ENCODE results near the gene ANKRD44.
A peak's percentile ranks its signal among the peaks of the same experiment; 100 is the strongest.
"Not testable (repeated sequence)": the region's sequence is repeated elsewhere in the genome, so short reads cannot be mapped to it uniquely, and the experiment has no call there.

Gene ANKRD44

DNA sequence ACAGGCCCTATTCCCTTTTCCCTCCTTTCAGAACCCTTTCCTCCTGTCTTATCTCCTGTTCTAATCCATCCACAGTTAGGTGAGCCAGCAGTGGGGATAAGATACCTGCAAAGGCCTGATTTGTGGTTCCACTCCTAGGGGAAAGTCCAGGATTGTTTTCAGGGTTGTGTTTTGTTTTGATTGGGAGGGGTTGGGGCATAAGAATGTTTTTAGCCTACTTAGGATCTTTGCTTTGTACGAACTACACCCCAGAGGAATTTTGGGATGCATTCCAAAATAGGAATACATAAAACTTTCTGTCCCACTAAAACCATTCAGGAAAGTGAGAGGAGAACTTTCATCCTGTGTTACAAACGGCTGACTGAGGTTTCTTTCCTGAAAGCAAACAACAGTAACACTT lies 233.2 kb downstream of the ANKRD44 start:
- H3K9me3 ChIP-seq (ENCODE audit: control insufficient read depth, low read length): no peaks in the 10 kb centered on the region
- peaks cover 31% of the 10 kb centered on the region for H3K4me1 ChIP-seq (ENCODE audit: control insufficient read depth, insufficient read depth, low read length)
- no peak overlapping the region for H3K4me3 ChIP-seq (ENCODE audit: low read length)
- peaks cover 5% of the 10 kb centered on the region for H3K36me3 ChIP-seq (ENCODE audit: control insufficient read depth, insufficient read depth, low read length, severe bottlenecking)
- H3K9ac ChIP-seq (ENCODE audit: low read length): no peak overlapping the region
- no peak for DNase-seq (ENCODE audit: low read depth)
- no peaks in the 10 kb centered on the region for H3K27me3 ChIP-seq (replicated peaks; ENCODE audit: control insufficient read depth, insufficient read depth, low read length)

- Histone ChIP-seq H3K4me1 (ENCODE audit: control insufficient read depth, insufficient read depth, low read length) (peaks cover 31% of the 10 kb centered on the region), H3K36me3 (ENCODE audit: control insufficient read depth, insufficient read depth, low read length, severe bottlenecking) (peaks cover 5% of the 10 kb centered on the region), H3K4me3 (ENCODE audit: low read length) (no peak overlapping the region), H3K9ac (ENCODE audit: low read length) (no peak overlapping the region), H3K27me3 (replicated peaks; ENCODE audit: control insufficient read depth, insufficient read depth, low read length) (no peaks in the 10 kb centered on the region), H3K9me3 (ENCODE audit: control insufficient read depth, low read length) (no peaks in the 10 kb centered on the region)
- DNase-seq (ENCODE audit: low read depth): no peak
These were observed 233.9 kb downstream of the ANKRD44 start for GRCh38 chr2:197076652-197077051.

DNA sequence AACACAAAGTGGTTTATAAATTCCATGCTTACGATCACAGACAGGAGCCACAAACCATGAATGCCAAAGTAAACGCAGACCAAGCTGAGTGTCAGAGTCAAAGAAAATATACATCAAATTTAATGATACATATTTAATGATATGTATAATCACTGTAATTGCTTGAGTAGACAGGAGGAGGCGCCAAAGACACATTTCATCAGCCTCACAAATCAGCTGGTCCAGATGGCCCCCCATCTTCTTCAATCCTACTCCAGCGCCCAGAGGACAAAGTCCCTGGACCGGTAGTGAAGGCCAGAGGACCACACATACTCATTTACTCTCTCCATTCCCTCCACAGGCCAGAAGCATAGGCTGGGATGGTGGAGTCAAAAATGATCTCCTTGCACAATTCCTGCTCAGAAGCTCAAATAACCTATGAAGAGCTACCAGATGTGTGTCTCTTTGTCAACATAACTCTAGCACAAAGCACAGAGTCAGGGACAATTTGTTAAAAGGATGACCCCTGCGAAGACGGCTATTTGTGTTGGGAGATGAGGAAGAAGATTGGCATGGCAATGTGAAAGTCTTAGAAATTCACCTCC lies 234.7 kb downstream of the ANKRD44 start:
- DNase-seq (ENCODE audit: low read depth): no peak

DNA sequence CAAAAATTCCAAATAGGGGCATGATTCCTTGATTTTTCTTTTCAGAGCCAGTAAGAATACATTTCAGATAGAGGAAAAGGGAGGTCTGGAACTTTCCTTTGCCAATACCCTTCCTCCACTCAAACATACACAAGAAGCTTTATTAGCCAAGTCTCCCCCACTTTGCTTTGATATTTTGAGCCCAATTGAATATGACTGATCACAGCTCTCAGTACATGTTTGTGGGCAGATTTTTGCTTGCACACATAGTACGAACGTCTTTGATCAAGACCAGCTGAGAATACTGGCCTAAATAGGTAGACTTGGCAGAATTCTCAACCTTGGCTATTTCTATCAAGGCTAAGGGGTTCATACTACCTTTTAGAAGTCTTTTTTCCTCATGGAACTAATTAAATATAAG lies 235.3 kb downstream of the ANKRD44 start:
- no peaks in the 10 kb centered on the region for H3K27me3 ChIP-seq (replicated peaks; ENCODE audit: control insufficient read depth, insufficient read depth, low read length)
- DNase-seq (ENCODE audit: low read depth): no peak
- peaks cover 5% of the 10 kb centered on the region for H3K36me3 ChIP-seq (ENCODE audit: control insufficient read depth, insufficient read depth, low read length, severe bottlenecking)
- no peaks in the 10 kb centered on the region for H3K9me3 ChIP-seq (ENCODE audit: control insufficient read depth, low read length)
- no peak overlapping the region for H3K9ac ChIP-seq (ENCODE audit: low read length)
- H3K4me1 ChIP-seq (ENCODE audit: control insufficient read depth, insufficient read depth, low read length): peaks cover 34% of the 10 kb centered on the region
- no peak overlapping the region for H3K4me3 ChIP-seq (ENCODE audit: low read length)

More for the DNA sequence above, 234.7 kb downstream of the ANKRD44 start:
- peaks cover 5% of the 10 kb centered on the region for H3K36me3 ChIP-seq (ENCODE audit: control insufficient read depth, insufficient read depth, low read length, severe bottlenecking)
- H3K27me3 ChIP-seq (replicated peaks; ENCODE audit: control insufficient read depth, insufficient read depth, low read length): no peaks in the 10 kb centered on the region
- no peaks in the 10 kb centered on the region for H3K9me3 ChIP-seq (ENCODE audit: control insufficient read depth, low read length)
- H3K9ac ChIP-seq (ENCODE audit: low read length): no peak overlapping the region
- no peak overlapping the region for H3K4me3 ChIP-seq (ENCODE audit: low read length)
- peaks cover 34% of the 10 kb centered on the region for H3K4me1 ChIP-seq (ENCODE audit: control insufficient read depth, insufficient read depth, low read length)

DNA sequence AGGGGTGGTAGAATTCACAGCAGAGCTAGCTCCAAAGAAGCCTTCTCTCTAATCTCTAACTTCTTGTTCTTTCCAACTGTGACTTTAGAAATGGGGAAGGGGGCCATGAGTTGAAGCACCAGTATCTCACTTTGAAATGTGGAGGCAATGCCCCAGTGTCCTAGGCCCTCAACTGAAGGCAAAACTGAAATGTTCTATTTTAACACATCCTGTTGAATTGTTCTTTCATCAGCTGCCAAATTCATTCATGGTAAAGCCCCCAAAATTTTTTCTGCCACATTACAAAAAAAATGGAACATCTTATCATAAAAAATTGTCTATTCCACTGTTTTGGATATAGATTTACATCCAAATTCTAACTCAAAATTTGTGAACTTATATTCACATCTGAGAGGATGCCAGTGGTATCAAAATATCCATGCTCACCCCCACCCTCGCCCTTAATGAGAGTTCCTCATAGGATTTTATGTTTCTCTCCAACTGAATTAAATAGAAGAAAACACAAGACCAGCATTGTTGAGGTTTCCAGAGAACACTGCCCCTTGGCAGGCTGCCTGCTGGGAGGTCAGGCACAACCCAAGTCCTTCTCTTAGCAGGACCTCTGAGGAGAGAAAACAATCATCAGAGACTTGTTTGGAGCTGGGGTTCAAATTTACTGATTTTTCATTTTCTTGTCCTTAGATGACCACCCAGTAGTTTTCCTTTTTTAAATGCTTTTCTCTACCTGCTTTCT lies 236.7 kb downstream of the ANKRD44 start:
- Histone ChIP-seq H3K36me3 (ENCODE audit: control insufficient read depth, insufficient read depth, low read length, severe bottlenecking) (peaks cover 5% of the 10 kb centered on the region), H3K4me3 (ENCODE audit: low read length) (no peak overlapping the region), H3K9ac (ENCODE audit: low read length) (no peak overlapping the region), H3K27me3 (replicated peaks; ENCODE audit: control insufficient read depth, insufficient read depth, low read length) (no peaks in the 10 kb centered on the region), H3K9me3 (ENCODE audit: control insufficient read depth, low read length) (no peaks in the 10 kb centered on the region), H3K4me1 (ENCODE audit: control insufficient read depth, insufficient read depth, low read length) (peaks cover 31% of the 10 kb centered on the region)
- DNase-seq (ENCODE audit: low read depth): peak; percentile 52

- DNase-seq (ENCODE audit: low read depth): no peak
- Histone ChIP-seq H3K9ac (ENCODE audit: low read length) (no peak overlapping the region), H3K4me3 (ENCODE audit: low read length) (no peak overlapping the region), H3K27me3 (replicated peaks; ENCODE audit: control insufficient read depth, insufficient read depth, low read length) (no peaks in the 10 kb centered on the region), H3K9me3 (ENCODE audit: control insufficient read depth, low read length) (no peaks in the 10 kb centered on the region), H3K36me3 (ENCODE audit: control insufficient read depth, insufficient read depth, low read length, severe bottlenecking) (peaks cover 2% of the 10 kb centered on the region), H3K4me1 (ENCODE audit: control insufficient read depth, insufficient read depth, low read length) (peaks cover 31% of the 10 kb centered on the region)
These were observed 237.3 kb downstream of the ANKRD44 start for GRCh38 chr2:197073270-197073669.

DNA sequence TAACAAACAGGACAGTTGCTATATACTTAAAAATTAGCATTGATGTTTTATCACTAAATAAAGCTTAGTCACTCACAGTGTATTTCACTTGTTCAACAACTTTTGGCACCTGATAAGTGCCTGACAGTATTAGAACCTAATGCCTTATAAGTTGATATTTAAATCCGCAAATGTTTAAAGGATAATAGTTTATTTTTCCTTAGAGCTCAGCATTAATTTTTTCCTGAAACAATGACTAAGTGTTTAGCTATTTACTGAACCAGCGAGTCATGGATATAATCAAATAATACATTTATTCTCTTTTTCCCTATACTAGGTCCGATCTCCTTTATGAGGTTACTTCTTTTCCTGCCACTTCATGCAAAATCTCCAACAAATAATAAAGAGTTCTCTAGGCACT lies 238.0 kb downstream of the ANKRD44 start:
- Histone ChIP-seq H3K36me3 (ENCODE audit: control insufficient read depth, insufficient read depth, low read length, severe bottlenecking) (no peaks in the 10 kb centered on the region), H3K9ac (ENCODE audit: low read length) (no peak overlapping the region), H3K4me3 (ENCODE audit: low read length) (no peak overlapping the region), H3K9me3 (ENCODE audit: control insufficient read depth, low read length) (no peaks in the 10 kb centered on the region), H3K4me1 (ENCODE audit: control insufficient read depth, insufficient read depth, low read length) (peaks cover 29% of the 10 kb centered on the region), H3K27me3 (replicated peaks; ENCODE audit: control insufficient read depth, insufficient read depth, low read length) (no peaks in the 10 kb centered on the region)
- no peak for DNase-seq (ENCODE audit: low read depth)

DNA sequence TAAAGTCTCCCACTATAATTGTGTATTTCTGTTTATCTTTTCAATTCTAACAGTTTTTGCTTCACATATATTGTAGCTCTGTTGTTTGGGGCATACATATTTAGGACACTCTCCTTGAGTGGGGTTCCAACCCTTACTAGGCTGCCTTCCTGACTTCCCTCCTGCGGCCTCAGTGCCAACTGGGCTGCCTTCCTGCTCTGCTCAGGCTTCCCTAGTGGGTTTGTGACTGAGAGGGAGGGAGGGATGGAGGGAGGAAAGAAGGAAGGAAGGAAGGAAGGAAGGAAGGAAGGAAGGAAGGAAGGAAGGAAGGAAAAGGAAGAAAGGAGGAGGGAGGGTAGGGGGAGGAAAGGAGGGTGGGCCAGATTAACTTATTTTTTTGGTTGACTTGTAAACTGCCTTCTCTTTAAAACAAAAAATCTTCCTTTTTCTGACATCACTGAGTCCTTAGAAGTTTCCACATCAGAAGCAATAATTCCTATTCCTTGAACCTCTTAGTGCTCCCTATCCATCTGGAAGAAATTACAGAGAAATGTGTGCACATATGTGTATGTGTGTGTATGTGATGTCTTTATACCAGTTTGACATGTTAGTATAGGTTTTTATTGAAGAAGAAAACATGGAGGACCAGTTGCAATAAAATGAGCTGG lies 238.7 kb downstream of the ANKRD44 start:
- DNase-seq (ENCODE audit: low read depth): no peak
- Histone ChIP-seq H3K36me3 (ENCODE audit: control insufficient read depth, insufficient read depth, low read length, severe bottlenecking) (no peaks in the 10 kb centered on the region), H3K9ac (ENCODE audit: low read length) (no peak overlapping the region), H3K4me3 (ENCODE audit: low read length) (peak overlapping the region; percentile 61), H3K4me1 (ENCODE audit: control insufficient read depth, insufficient read depth, low read length) (peaks cover 25% of the 10 kb centered on the region), H3K27me3 (replicated peaks; ENCODE audit: control insufficient read depth, insufficient read depth, low read length) (no peaks in the 10 kb centered on the region), H3K9me3 (ENCODE audit: control insufficient read depth, low read length) (no peaks in the 10 kb centered on the region)

DNA sequence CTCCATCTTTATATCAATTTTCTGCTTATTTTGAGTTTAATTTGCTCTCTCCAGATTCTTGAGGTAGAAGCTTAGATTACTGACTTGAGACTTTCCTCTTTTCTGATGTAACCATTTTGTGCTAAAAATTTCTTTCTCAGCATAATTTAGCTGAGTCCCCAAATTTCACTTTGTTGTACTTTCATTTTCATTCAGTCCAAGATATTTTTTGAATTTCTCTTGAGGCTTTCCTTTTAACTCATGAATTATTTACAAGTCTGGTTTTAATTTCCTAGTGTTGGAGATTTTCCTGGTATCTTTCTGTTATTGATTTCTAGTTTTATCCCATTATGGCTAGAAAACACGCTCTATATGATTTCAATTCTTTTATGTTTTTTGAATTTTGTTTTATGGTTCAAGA lies 239.4 kb downstream of the ANKRD44 start:
- no peaks in the 10 kb centered on the region for H3K36me3 ChIP-seq (ENCODE audit: control insufficient read depth, insufficient read depth, low read length, severe bottlenecking)
- H3K27me3 ChIP-seq (replicated peaks; ENCODE audit: control insufficient read depth, insufficient read depth, low read length): no peaks in the 10 kb centered on the region
- H3K4me1 ChIP-seq (ENCODE audit: control insufficient read depth, insufficient read depth, low read length): peaks cover 25% of the 10 kb centered on the region
- H3K9me3 ChIP-seq (ENCODE audit: control insufficient read depth, low read length): no peaks in the 10 kb centered on the region
- H3K4me3 ChIP-seq (ENCODE audit: low read length): peak overlapping the region; percentile 61
- DNase-seq (ENCODE audit: low read depth): no peak
- peak overlapping the region; percentile 50 for H3K9ac ChIP-seq (ENCODE audit: low read length)

DNA sequence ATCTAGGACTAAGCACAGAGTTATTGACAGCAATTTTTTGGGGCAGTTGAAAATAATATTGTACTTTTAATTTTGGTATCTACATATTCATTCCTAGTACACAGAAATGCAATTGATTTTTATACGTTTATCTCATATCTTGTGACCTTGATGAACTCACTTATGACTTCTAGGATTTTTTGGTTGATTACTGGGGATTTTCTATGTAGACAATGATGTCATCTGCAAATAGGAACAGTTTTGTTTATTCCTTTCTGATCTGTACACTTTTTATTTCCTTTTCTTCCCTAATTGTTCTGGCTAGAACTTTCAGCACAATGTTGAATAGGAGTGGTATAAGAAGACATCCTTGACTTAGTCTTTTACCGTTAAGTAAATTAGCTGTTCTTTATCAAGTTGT lies 240.6 kb downstream of the ANKRD44 start:
- DNase-seq (ENCODE audit: low read depth): no peak
- H3K4me3 ChIP-seq (ENCODE audit: low read length): no peak overlapping the region
- no peaks in the 10 kb centered on the region for H3K9me3 ChIP-seq (ENCODE audit: control insufficient read depth, low read length)
- H3K36me3 ChIP-seq (ENCODE audit: control insufficient read depth, insufficient read depth, low read length, severe bottlenecking): no peaks in the 10 kb centered on the region
- no peaks in the 10 kb centered on the region for H3K27me3 ChIP-seq (replicated peaks; ENCODE audit: control insufficient read depth, insufficient read depth, low read length)
- H3K4me1 ChIP-seq (ENCODE audit: control insufficient read depth, insufficient read depth, low read length): peaks cover 25% of the 10 kb centered on the region
- H3K9ac ChIP-seq (ENCODE audit: low read length): no peak overlapping the region

DNA sequence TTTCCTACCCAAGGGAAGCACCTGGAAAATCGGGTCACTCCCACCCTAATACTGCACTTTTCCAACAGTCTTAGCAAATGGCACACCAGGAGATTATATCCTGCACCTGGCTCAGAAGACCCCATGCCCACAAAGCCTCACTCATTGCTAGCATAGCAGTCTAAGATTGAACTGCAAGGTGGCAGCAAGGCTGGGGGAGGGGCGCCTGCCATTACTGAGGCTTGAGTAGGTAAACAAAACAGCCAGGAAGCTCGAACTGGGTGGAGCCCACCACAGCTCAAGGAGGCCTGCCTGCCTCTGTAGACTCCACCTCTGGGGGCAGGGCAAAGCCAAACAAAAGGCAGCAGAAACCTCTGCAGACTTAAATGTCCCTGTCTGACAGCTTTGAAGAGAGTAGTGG lies 248.0 kb downstream of the ANKRD44 start:
- DNase-seq (ENCODE audit: low read depth); H3K36me3 ChIP-seq (ENCODE audit: control insufficient read depth, insufficient read depth, low read length, severe bottlenecking); H3K4me3 ChIP-seq (ENCODE audit: low read length); H3K27me3 ChIP-seq (replicated peaks; ENCODE audit: control insufficient read depth, insufficient read depth, low read length); H3K9ac ChIP-seq (ENCODE audit: low read length); H3K9me3 ChIP-seq (ENCODE audit: control insufficient read depth, low read length); H3K4me1 ChIP-seq (ENCODE audit: control insufficient read depth, insufficient read depth, low read length): not testable (repeated sequence)

Data from adipocyte (in vitro differentiated cells).